ENCODE results near the gene SPARCL1. TPM values are rescaled to one million over a fixed set of nuclear protein-coding genes. Genes with fewer than 3 reads are reported as not detected.
A peak's percentile ranks its signal among the peaks of the same experiment; 100 is the strongest.

Gene SPARCL1
- total and polyA plus RNA-seq, 2 experiments from 2014 or later = not detected

GRCh38 chr4:87521757-87522374 lies 7.3 kb downstream of the SPARCL1 start:
- no peak overlapping the region for H3K4me2 ChIP-seq (ENCODE audit: unreplicated experiment)

GRCh38 chr4:87521319-87521718 lies 7.9 kb downstream of the SPARCL1 start:
- no peak for TF ChIP-seq EZH2phosphoT487 (IDR thresholded peaks at IDR 0.05; ENCODE audit: insufficient read depth, low read depth)
- TF ChIP-seq EZH2 (IDR thresholded peaks at IDR 0.05; ENCODE audit: insufficient read depth, poor library complexity, severe bottlenecking) = no peak
- H3K9me3 ChIP-seq (ENCODE audit: low read depth) = no peaks in the 10 kb centered on the region
- H3K36me3 ChIP-seq (ENCODE audit: low read depth) = no peaks in the 10 kb centered on the region
- no peaks in the 10 kb centered on the region for H4K20me1 ChIP-seq (ENCODE audit: insufficient read depth)
- in situ Hi-C loops (cut with MboI) = no loop called here
- WGBS, 2 experiments (ENCODE audit: low coverage in 1 of 2, low lambda C conversion rate in 2 of 2, missing lambda C conversion rate in 2 of 2) = 59 to 63% methylated on average over 1 of the region's 1 CpG
- no peaks in the 10 kb centered on the region for H3K9me2 ChIP-seq (ENCODE audit: insufficient read depth)
- H3K79me2 ChIP-seq (ENCODE audit: insufficient read depth) = no peaks in the 10 kb centered on the region
- 0 out of 2 replicates have a peak overlapping the region, but pooled peaks have one; percentile 5 for H2AFZ ChIP-seq
- H3K27ac ChIP-seq = no peak overlapping the region
- H3K9ac ChIP-seq = no peak overlapping the region
- peaks cover 7% of the 10 kb centered on the region; the same call in 1 of the 2 replicates for H3F3A ChIP-seq (ENCODE audit: insufficient read depth)
- peaks cover 10% of the 10 kb centered on the region for H3K4me1 ChIP-seq (ENCODE audit: insufficient read depth)
- no peak overlapping the region for H3K4me2 ChIP-seq (ENCODE audit: unreplicated experiment)
- H3K27me3 ChIP-seq (replicated peaks; ENCODE audit: insufficient read depth) = no peaks in the 10 kb centered on the region
- no peak overlapping the region for H3K4me3 ChIP-seq
- DNase-seq = no peak

More at GRCh38 chr4:87521757-87522374, 7.3 kb downstream of the SPARCL1 start:
- Histone ChIP-seq H3K36me3 (ENCODE audit: low read depth) (no peaks in the 10 kb centered on the region), H3K27me3 (replicated peaks; ENCODE audit: insufficient read depth) (no peaks in the 10 kb centered on the region), H3K4me3 (no peak overlapping the region), H3K27ac (no peak overlapping the region), H3K9ac (no peak overlapping the region), H3F3A (ENCODE audit: insufficient read depth) (peaks cover 7% of the 10 kb centered on the region; the same call in 1 of the 2 replicates), H3K79me2 (ENCODE audit: insufficient read depth) (no peaks in the 10 kb centered on the region), H3K9me2 (ENCODE audit: insufficient read depth) (no peaks in the 10 kb centered on the region), H3K4me1 (ENCODE audit: insufficient read depth) (peaks cover 10% of the 10 kb centered on the region), H3K9me3 (ENCODE audit: low read depth) (no peaks in the 10 kb centered on the region), H4K20me1 (ENCODE audit: insufficient read depth) (no peaks in the 10 kb centered on the region), H2AFZ (0 out of 2 replicates have a peak overlapping the region, but pooled peaks have one; percentile 5)
- WGBS, 2 experiments (ENCODE audit: low coverage in 1 of 2, low lambda C conversion rate in 2 of 2, missing lambda C conversion rate in 2 of 2) = 48 to 50% methylated on average over 3 of the region's 3 CpGs
- in situ Hi-C loops (cut with MboI) = no loop called here
- TF ChIP-seq EZH2phosphoT487 (IDR thresholded peaks at IDR 0.05; ENCODE audit: insufficient read depth, low read depth) (no peak), EZH2 (IDR thresholded peaks at IDR 0.05; ENCODE audit: insufficient read depth, poor library complexity, severe bottlenecking) (no peak)
- peak; percentile 58 for DNase-seq

GRCh38 chr4:87517621-87518020 lies 11.6 kb downstream of the SPARCL1 start:
- in situ Hi-C loops (cut with MboI) = no loop called here
- Histone ChIP-seq H2AFZ (no peak overlapping the region), H3K79me2 (ENCODE audit: insufficient read depth) (no peaks in the 10 kb centered on the region), H4K20me1 (ENCODE audit: insufficient read depth) (no peaks in the 10 kb centered on the region), H3K9me2 (ENCODE audit: insufficient read depth) (no peaks in the 10 kb centered on the region), H3K27me3 (replicated peaks; ENCODE audit: insufficient read depth) (no peaks in the 10 kb centered on the region), H3K4me3 (no peak overlapping the region), H3K36me3 (ENCODE audit: low read depth) (no peaks in the 10 kb centered on the region), H3F3A (ENCODE audit: insufficient read depth) (peaks cover 7% of the 10 kb centered on the region; the same call in 1 of the 2 replicates), H3K9ac (no peak overlapping the region), H3K4me2 (ENCODE audit: unreplicated experiment) (no peak overlapping the region), H3K27ac (no peak overlapping the region), H3K9me3 (ENCODE audit: low read depth) (no peaks in the 10 kb centered on the region), H3K4me1 (ENCODE audit: insufficient read depth) (peaks cover 10% of the 10 kb centered on the region)
- 81 to 83% methylated on average over 2 of the region's 2 CpGs for WGBS, 2 experiments (ENCODE audit: low coverage in 1 of 2, low lambda C conversion rate in 2 of 2, missing lambda C conversion rate in 2 of 2)
- DNase-seq = no peak
- TF ChIP-seq EZH2 (IDR thresholded peaks at IDR 0.05; ENCODE audit: insufficient read depth, poor library complexity, severe bottlenecking) = no peak
- no peak for TF ChIP-seq EZH2phosphoT487 (IDR thresholded peaks at IDR 0.05; ENCODE audit: insufficient read depth, low read depth)

- 86 to 89% methylated on average over 3 of the region's 3 CpGs for WGBS, 2 experiments (ENCODE audit: low coverage in 1 of 2, low lambda C conversion rate in 2 of 2, missing lambda C conversion rate in 2 of 2)
- in situ Hi-C loops (cut with MboI) = no loop called here
Measured at GRCh38 chr4:87516683-87517082, 12.5 kb downstream of the SPARCL1 start.

More at GRCh38 chr4:87516683-87517082, 12.5 kb downstream of the SPARCL1 start:
- H3K9ac ChIP-seq = no peak overlapping the region
- peaks cover 5% of the 10 kb centered on the region for H3K4me1 ChIP-seq (ENCODE audit: insufficient read depth)
- no peak overlapping the region for H3K4me2 ChIP-seq (ENCODE audit: unreplicated experiment)
- peaks cover 6% of the 10 kb centered on the region; the same call in 1 of the 2 replicates for H3F3A ChIP-seq (ENCODE audit: insufficient read depth)
- no peak overlapping the region for H2AFZ ChIP-seq
- H3K9me2 ChIP-seq (ENCODE audit: insufficient read depth) = no peaks in the 10 kb centered on the region
- no peaks in the 10 kb centered on the region for H3K36me3 ChIP-seq (ENCODE audit: low read depth)
- H3K27ac ChIP-seq = no peak overlapping the region
- H3K4me3 ChIP-seq = no peak overlapping the region
- H3K9me3 ChIP-seq (ENCODE audit: low read depth) = no peaks in the 10 kb centered on the region
- no peak for DNase-seq
- H3K79me2 ChIP-seq (ENCODE audit: insufficient read depth) = no peaks in the 10 kb centered on the region
- no peak for TF ChIP-seq EZH2 (IDR thresholded peaks at IDR 0.05; ENCODE audit: insufficient read depth, poor library complexity, severe bottlenecking)
- TF ChIP-seq EZH2phosphoT487 (IDR thresholded peaks at IDR 0.05; ENCODE audit: insufficient read depth, low read depth) = no peak
- H4K20me1 ChIP-seq (ENCODE audit: insufficient read depth) = no peaks in the 10 kb centered on the region
- H3K27me3 ChIP-seq (replicated peaks; ENCODE audit: insufficient read depth) = no peaks in the 10 kb centered on the region
